ENCODE measurements around the gene CS.
"Not testable (repeated sequence)": the region's sequence is repeated elsewhere in the genome, so short reads cannot be mapped to it uniquely, and the experiment has no call there.

DNA sequence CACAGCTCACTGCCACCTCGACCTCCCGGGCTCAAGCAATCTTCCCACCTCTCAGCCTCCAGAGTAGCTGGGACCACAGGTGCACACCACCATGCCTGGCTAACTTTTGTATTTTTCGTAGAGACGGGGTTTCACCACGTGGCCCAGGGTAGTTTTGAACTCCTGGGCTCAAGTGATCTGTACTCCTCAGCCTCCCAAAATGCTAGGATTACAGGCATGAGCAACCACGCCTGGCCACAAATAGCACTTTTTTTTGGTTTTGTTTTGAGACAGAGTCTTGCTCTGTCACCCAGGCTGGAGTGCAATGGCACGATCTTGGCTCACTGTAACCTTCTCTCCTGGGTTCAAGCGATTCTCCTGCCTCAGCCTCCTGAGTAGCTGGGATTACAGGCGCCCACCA, 47.1 kb upstream of the CS start:
- TF ChIP-seq, protein P1, sequence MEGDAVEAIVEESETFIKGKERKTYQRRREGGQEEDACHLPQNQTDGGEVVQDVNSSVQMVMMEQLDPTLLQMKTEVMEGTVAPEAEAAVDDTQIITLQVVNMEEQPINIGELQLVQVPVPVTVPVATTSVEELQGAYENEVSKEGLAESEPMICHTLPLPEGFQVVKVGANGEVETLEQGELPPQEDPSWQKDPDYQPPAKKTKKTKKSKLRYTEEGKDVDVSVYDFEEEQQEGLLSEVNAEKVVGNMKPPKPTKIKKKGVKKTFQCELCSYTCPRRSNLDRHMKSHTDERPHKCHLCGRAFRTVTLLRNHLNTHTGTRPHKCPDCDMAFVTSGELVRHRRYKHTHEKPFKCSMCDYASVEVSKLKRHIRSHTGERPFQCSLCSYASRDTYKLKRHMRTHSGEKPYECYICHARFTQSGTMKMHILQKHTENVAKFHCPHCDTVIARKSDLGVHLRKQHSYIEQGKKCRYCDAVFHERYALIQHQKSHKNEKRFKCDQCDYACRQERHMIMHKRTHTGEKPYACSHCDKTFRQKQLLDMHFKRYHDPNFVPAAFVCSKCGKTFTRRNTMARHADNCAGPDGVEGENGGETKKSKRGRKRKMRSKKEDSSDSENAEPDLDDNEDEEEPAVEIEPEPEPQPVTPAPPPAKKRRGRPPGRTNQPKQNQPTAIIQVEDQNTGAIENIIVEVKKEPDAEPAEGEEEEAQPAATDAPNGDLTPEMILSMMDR (IDR thresholded peaks at IDR 0.05): not testable (repeated sequence)
- TF ChIP-seq POLR2A (IDR thresholded peaks at IDR 0.05): not testable (repeated sequence)
